Measurements from ENCODE around the gene ZNF195.
"Not testable (repeated sequence)": the region's sequence is repeated elsewhere in the genome, so short reads cannot be mapped to it uniquely, and the experiment has no call there.

- TF ChIP-seq CTCF (IDR thresholded peaks at IDR 0.05 in 2 of 3, conservative IDR thresholded peaks at IDR 0.05 in 1 of 3; ENCODE audit: borderline replicate concordance in 1 of 3, insufficient read depth in 1 of 3, low read depth in 2 of 3, low read length in 2 of 3); CEBPB (IDR thresholded peaks at IDR 0.05; ENCODE audit: low read depth): not testable (repeated sequence)
These were observed 27.4 kb upstream of the ZNF195 start for GRCh38 chr11:3406223-3406875.

Measured in HCT116 (cell line).